UCSD-AML1 (cell line): ENCODE data around the gene VPS37D.
"Not testable (repeated sequence)": the region's sequence is repeated elsewhere in the genome, so short reads cannot be mapped to it uniquely, and the experiment has no call there.

ENCODE experiments used
- DNase-seq: peaks from one replicate; lab custom pipeline; 2025; ENCODE audit not compliant: unreplicated experiment; lab: John Stamatoyannopoulos, UW

The VPS37D gene

GRCh38 chr7:73646785-73647724, 20.6 kb upstream of the VPS37D start:
- no peak for DNase-seq

GRCh38 chr7:73647725-73648592, 19.7 kb upstream of the VPS37D start:
- DNase-seq = no peak

- DNase-seq = no peak
These were observed 18.9 kb upstream of the VPS37D start for GRCh38 chr7:73648593-73649332.

- DNase-seq = no peak
These were observed 18.1 kb upstream of the VPS37D start for GRCh38 chr7:73649576-73649975.

GRCh38 chr7:73650524-73650923, 17.1 kb upstream of the VPS37D start:
- DNase-seq = no peak

- no peak for DNase-seq
These were observed 15.1 kb upstream of the VPS37D start for GRCh38 chr7:73652541-73652949.

GRCh38 chr7:73655309-73655708, 12.3 kb upstream of the VPS37D start:
- not testable (repeated sequence) for DNase-seq

GRCh38 chr7:73659983-73660382, 7.6 kb upstream of the VPS37D start:
- DNase-seq = no peak

- DNase-seq = not testable (repeated sequence)
These were observed 7.0 kb upstream of the VPS37D start for GRCh38 chr7:73660594-73660993.

GRCh38 chr7:73663033-73663432, 4.6 kb upstream of the VPS37D start:
- DNase-seq = no peak

GRCh38 chr7:73668103-73668885, 663 bp downstream of the VPS37D start:
- DNase-seq = no peak

GRCh38 chr7:73668886-73669230, 1.2 kb downstream of the VPS37D start:
- no peak for DNase-seq

GRCh38 chr7:73669288-73669701, 1.7 kb downstream of the VPS37D start:
- no peak for DNase-seq

GRCh38 chr7:73669858-73670385, 2.3 kb downstream of the VPS37D start:
- no peak for DNase-seq

GRCh38 chr7:73671322-73671661, 3.7 kb downstream of the VPS37D start:
- no peak for DNase-seq

GRCh38 chr7:73671857-73672445, 4.3 kb downstream of the VPS37D start:
- no peak for DNase-seq

- DNase-seq = no peak
These were observed 7.0 kb downstream of the VPS37D start for GRCh38 chr7:73674468-73675124.

GRCh38 chr7:73676062-73676461, 8.4 kb downstream of the VPS37D start:
- DNase-seq = not testable (repeated sequence)

- DNase-seq = no peak
These were observed 11.2 kb downstream of the VPS37D start for GRCh38 chr7:73678862-73679261.
